GM23248 (cell line): ENCODE measurements around the gene INHA. TPM values are rescaled to one million over a fixed set of nuclear protein-coding genes. Genes with fewer than 3 reads are reported as not detected.

Experiments
- DNase-seq: peaks from one replicate; pipeline ENCODE4 v3.0.0-alpha.2; 2015
- H2AFZ ChIP-seq: fragments of 200-600 bp; sonication (generic); 2 replicates; pipeline ENCODE4 v1.6.1; 2016; ENCODE audit warnings: antibody characterized with exemption
- H3F3A ChIP-seq: fragments of 200-600 bp; sonication (generic); 2 replicates; pipeline ENCODE4 v1.6.1; 2016; ENCODE audit warnings: mild to moderate bottlenecking, antibody characterized with exemption, mixed run types; ENCODE audit not compliant: insufficient read depth
- H3K27ac ChIP-seq: fragments of 200-600 bp; sonication (generic); 2 replicates; pipeline ENCODE4 v1.5.1; 2016; ENCODE audit warnings: mild to moderate bottlenecking
- H3K27me3 ChIP-seq: fragments of 200-600 bp; sonication (generic); replicated peaks from 2 replicates; pipeline ENCODE4 v1.6.1; 2016; ENCODE audit warnings: mild to moderate bottlenecking; ENCODE audit not compliant: insufficient read depth
- H3K36me3 ChIP-seq: fragments of 200-600 bp; sonication (generic); 2 replicates; pipeline ENCODE4 v1.6.1; 2016; ENCODE audit warnings: low read depth, mild to moderate bottlenecking
- H3K4me1 ChIP-seq: fragments of 200-600 bp; sonication (generic); 2 replicates; pipeline ENCODE4 v1.6.1; 2016; ENCODE audit warnings: mild to moderate bottlenecking; ENCODE audit not compliant: insufficient read depth
- H3K4me2 ChIP-seq: fragments of 200-600 bp; sonication (generic); one replicate; pipeline ENCODE4 v1.6.1; 2016; ENCODE audit warnings: mild to moderate bottlenecking; ENCODE audit not compliant: unreplicated experiment
- H3K4me3 ChIP-seq: fragments of 200-600 bp; sonication (generic); 2 replicates; pipeline ENCODE4 v1.5.1; 2016; ENCODE audit warnings: mild to moderate bottlenecking
- H3K79me2 ChIP-seq: fragments of 200-600 bp; sonication (generic); 2 replicates; pipeline ENCODE4 v1.6.1; 2016; ENCODE audit warnings: mild to moderate bottlenecking; ENCODE audit not compliant: insufficient read depth
- H3K9ac ChIP-seq: fragments of 200-600 bp; sonication (generic); 2 replicates; pipeline ENCODE4 v1.6.1; 2016; ENCODE audit warnings: mild to moderate bottlenecking
- H3K9me2 ChIP-seq: fragments of 200-600 bp; sonication (generic); 2 replicates; pipeline ENCODE4 v1.6.1; 2016; ENCODE audit warnings: mixed run types, mild to moderate bottlenecking, moderate library complexity; ENCODE audit not compliant: insufficient read depth
- H3K9me3 ChIP-seq: fragments of 200-600 bp; sonication (generic); one replicate; pipeline ENCODE4 v1.6.1; 2017; ENCODE audit warnings: low read depth
- H4K20me1 ChIP-seq: fragments of 200-600 bp; sonication (generic); 2 replicates; pipeline ENCODE4 v1.6.0; 2016; ENCODE audit not compliant: insufficient read depth
- EZH2 ChIP-seq: fragments of 200-600 bp; sonication (generic); IDR thresholded peaks from 2 replicates; pipeline ENCODE4 v1.6.1; 2018; ENCODE audit warnings: antibody characterized with exemption, mild to moderate bottlenecking; ENCODE audit not compliant: insufficient read depth, poor library complexity, severe bottlenecking
- EZH2phosphoT487 ChIP-seq: fragments of 200-600 bp; sonication (generic); IDR thresholded peaks from 2 replicates; pipeline ENCODE4 v1.6.1; 2018; ENCODE audit warnings: antibody characterized with exemption, moderate library complexity, mild to moderate bottlenecking, low read depth; ENCODE audit not compliant: insufficient read depth
- WGBS, 2 experiments: methylation state at CpG; one replicate each; pipeline ENCODE4 v1.1.6; 2015 to 2017; ENCODE audit warnings: low lambda C conversion rate in 2 of 2, low coverage in 1 of 2; ENCODE audit errors: missing lambda C conversion rate in 2 of 2; 5-methylcytosine and 5-hydroxymethylcytosine counted together
- in situ Hi-C: fragments of 300-500 bp; cut with MboI; formaldehyde crosslinking; loops from 2 replicates; pipeline ENCODE4 v1.15.0; 2020
- polyA plus RNA-seq: library from polyadenylated mRNA; unstranded; fragments of >200 nt; fragmentation: Nextera tagmentation; extraction: Ambion mirVana; gene quantifications from 2 replicates; pipeline ENCODE4 v1.2.1, GENCODE V29; 2016
- total RNA-seq: library from RNA; depleted of rRNA; stranded (reverse); fragments of >200 nt; shearing (Covaris generic); gene quantifications from 2 replicates; pipeline ENCODE4 v1.2.3, GENCODE V29; 2014

The INHA gene
- total and polyA plus RNA-seq, 2 experiments from 2014 or later, result 0.11 to 0.36 TPM

DNA sequence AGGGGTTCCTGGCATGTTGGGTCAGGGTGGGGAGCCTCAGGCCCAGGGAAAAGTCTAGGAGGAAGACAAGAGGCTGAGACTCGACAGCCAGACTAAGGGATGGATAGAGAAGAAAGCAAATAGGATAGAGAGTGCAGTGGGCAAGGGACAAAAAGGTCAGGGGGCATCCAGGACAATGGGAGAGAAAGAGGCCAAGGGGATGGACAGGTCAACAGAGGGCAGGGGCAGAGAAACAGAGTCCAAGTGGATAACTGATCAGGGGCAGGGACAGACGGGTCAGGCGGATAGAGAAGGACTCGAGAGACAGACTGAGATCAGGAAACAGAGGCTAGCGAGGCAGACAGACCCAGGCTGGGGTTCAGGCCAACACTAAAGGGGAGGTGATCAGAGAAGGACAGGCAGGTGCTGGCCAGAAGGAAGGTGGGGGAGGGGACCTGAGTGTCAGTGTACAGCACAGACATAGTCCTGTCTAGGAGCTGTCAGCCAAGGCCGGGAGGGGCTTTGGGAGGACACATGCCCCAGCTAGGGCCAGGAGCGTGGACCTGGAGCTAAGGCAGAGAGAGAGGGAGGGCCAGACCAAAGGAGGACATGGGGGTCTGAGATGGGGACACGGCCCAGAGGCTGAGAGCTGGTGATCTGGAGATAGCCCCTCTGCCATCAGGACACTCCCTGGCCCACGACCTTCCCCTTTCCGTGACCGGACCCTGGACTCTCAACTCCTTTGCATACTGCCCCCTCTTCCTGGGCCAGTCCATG lies 45.6 kb upstream of the INHA start:
- H3K4me3 ChIP-seq, result no peak overlapping the region
- no peak overlapping the region for H3K27ac ChIP-seq
- H3K4me2 ChIP-seq, result no peak overlapping the region
- H3K9me3 ChIP-seq, result no peaks in the 10 kb centered on the region
- in situ Hi-C loops, result no loop called here
- H3K79me2 ChIP-seq, result no peaks in the 10 kb centered on the region
- H3K27me3 ChIP-seq, result peaks cover 19% of the 10 kb centered on the region; the same call in 1 of the 2 replicates
- no peak overlapping the region for H3K9ac ChIP-seq
- 72 to 77% methylated on average over 9 to 11 of the region's 11 CpGs for WGBS, 2 experiments
- H3K9me2 ChIP-seq, result no peaks in the 10 kb centered on the region
- TF ChIP-seq EZH2phosphoT487 (no peak), EZH2 (no peak)
- DNase-seq, result no peak
- H3K36me3 ChIP-seq, result no peaks in the 10 kb centered on the region
- H4K20me1 ChIP-seq, result no peaks in the 10 kb centered on the region
- peaks cover 6% of the 10 kb centered on the region for H3K4me1 ChIP-seq
- no peak overlapping the region for H2AFZ ChIP-seq
- peaks cover 5% of the 10 kb centered on the region; the same call in 1 of the 2 replicates for H3F3A ChIP-seq

DNA sequence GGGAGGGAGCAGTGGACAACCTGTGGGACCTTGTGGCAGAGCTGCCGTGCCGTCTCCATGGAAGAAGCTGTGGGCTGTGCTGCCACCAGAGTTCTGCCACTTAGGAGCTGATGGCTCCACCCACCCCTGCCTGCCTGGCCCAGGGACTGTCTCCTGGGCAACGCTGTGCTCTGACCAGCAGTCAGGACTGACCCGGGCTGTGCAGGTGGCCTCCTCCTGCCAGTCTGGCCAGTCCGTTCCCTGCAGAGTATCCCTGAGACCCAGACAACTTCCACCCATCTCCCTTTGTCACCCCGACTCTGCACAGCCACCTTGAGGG lies 45.1 kb upstream of the INHA start:
- TF ChIP-seq EZH2, result no peak
- H3F3A ChIP-seq, result peaks cover under 1% of the 10 kb centered on the region; the same call in 1 of the 2 replicates
- peaks cover under 1% of the 10 kb centered on the region; the same call in 1 of the 2 replicates for H3K4me1 ChIP-seq
- no peak overlapping the region for H3K4me3 ChIP-seq
- H2AFZ ChIP-seq, result no peak overlapping the region
- no peaks in the 10 kb centered on the region for H3K9me3 ChIP-seq
- H3K36me3 ChIP-seq, result no peaks in the 10 kb centered on the region
- in situ Hi-C loops, result no loop called here
- H3K27me3 ChIP-seq, result peaks cover 19% of the 10 kb centered on the region; the same call in 1 of the 2 replicates
- no peak overlapping the region for H3K4me2 ChIP-seq
- H3K9ac ChIP-seq, result no peak overlapping the region
- WGBS, 2 experiments, result 50 to 56% methylated on average over 6 of the region's 6 CpGs
- no peaks in the 10 kb centered on the region for H3K9me2 ChIP-seq
- H4K20me1 ChIP-seq, result no peaks in the 10 kb centered on the region
- no peak for DNase-seq
- H3K79me2 ChIP-seq, result no peaks in the 10 kb centered on the region
- no peak overlapping the region for H3K27ac ChIP-seq

DNA sequence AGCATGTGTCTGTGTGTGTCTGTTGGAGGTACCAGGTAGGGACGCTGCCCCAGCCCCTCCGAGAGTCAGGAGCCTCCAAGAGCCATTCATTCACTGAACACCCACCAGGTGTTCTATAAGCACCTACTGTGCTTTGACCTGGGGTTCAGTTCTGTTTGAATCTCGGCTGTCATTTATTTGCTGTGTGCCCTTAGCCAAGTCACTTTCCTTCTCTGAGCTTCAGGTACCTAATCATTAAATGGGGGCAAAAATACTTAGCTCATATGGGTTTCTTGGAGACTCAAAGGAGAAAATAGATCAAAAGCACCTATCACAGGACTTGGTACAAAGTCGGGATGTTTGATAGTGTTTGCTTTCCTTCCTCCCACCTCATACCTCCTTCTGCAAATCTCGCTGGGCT lies 44.6 kb upstream of the INHA start:
- WGBS, 2 experiments, result 64 to 66% methylated on average over 5 of the region's 5 CpGs
- H3K79me2 ChIP-seq, result no peaks in the 10 kb centered on the region
- H4K20me1 ChIP-seq, result no peaks in the 10 kb centered on the region
- H2AFZ ChIP-seq, result no peak overlapping the region
- no peak for DNase-seq
- no peaks in the 10 kb centered on the region for H3K36me3 ChIP-seq
- H3K27ac ChIP-seq, result no peak overlapping the region
- no peaks in the 10 kb centered on the region for H3K9me2 ChIP-seq
- H3K4me2 ChIP-seq, result no peak overlapping the region
- no peak overlapping the region for H3K4me3 ChIP-seq
- H3F3A ChIP-seq, result no peaks in the 10 kb centered on the region
- H3K9me3 ChIP-seq, result no peaks in the 10 kb centered on the region
- in situ Hi-C loops, result no loop called here
- no peak for TF ChIP-seq EZH2phosphoT487
- no peak for TF ChIP-seq EZH2
- no peaks in the 10 kb centered on the region for H3K4me1 ChIP-seq
- peaks cover 19% of the 10 kb centered on the region; the same call in 1 of the 2 replicates for H3K27me3 ChIP-seq
- no peak overlapping the region for H3K9ac ChIP-seq

DNA sequence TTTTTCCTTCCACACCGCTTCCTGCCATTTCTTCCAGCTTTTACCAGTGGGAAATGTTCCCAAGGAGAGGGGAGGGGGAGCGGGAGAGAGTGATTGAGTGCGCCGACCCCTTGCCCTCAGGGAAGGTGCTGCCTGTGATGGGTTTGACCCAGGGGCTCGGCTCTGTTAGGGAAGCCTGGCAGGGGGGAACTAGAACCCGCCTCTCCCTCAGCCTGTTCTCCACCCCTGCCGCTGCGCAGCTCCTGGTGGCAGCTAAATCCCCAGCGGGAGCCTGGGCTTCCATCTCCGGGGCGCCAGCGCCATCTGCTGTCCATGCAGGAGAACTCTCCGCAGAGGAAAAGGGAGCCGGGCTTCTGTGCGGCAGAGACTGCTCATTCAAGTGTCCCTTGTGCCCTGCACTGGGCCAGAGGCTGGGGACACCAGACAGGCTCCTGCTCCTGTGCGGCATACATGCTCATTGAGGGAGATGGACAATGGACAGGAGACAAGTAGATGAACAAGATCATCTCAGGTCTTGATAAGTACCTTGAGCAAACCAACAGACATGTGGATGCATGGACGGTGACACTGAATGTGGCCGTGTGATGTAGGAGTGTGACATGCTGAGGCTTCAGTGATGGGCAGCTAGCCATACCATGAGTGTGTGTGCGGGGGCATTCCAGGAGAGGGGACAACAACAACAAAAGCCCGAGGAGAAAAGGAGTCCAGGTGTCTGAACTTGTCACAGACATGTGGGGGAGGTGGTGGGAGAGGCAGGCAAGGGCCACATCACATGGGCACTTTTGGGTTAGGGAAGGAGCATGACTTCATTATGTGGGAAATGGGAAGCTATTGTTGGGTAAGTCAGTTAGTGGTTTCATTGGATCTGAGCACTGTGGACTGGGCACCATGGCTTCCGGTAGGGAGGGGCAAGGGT lies 41.8 kb upstream of the INHA start:
- Histone ChIP-seq H3K27ac (no peak overlapping the region), H4K20me1 (no peaks in the 10 kb centered on the region), H3K27me3 (peaks cover 19% of the 10 kb centered on the region; the same call in 1 of the 2 replicates), H3K4me1 (no peaks in the 10 kb centered on the region), H2AFZ (peak overlapping the region; percentile 54), H3K79me2 (no peaks in the 10 kb centered on the region), H3K9me2 (no peaks in the 10 kb centered on the region), H3F3A (no peaks in the 10 kb centered on the region), H3K9ac (no peak overlapping the region), H3K9me3 (no peaks in the 10 kb centered on the region), H3K4me3 (peak overlapping the region; percentile 53), H3K4me2 (peak overlapping the region; percentile 67), H3K36me3 (no peaks in the 10 kb centered on the region)
- in situ Hi-C loops, result loop anchor here (5.0 kb wide), 1 partner anchor 128 kb away; no protein-coding TSS in a partner anchor
- WGBS, 2 experiments, result 9 to 11% methylated on average over 21 of the region's 21 CpGs
- TF ChIP-seq EZH2 (no peak), EZH2phosphoT487 (no peak)
- peak; percentile 90 for DNase-seq
